K562 (cell line): Measurements from ENCODE around the gene NOL8. TPM values are rescaled to one million over a fixed set of nuclear protein-coding genes. Genes with fewer than 3 reads are reported as not detected.

Experiments
- ATAC-seq: fragments of 200-7000 bp; cut with Tn5 transposase; 3 replicates; pipeline ENCODE4 v1.9.1; 2020; ENCODE audit warnings: moderate library complexity
- BruUV-seq: library from RNA; stranded (reverse); fragments of 400-500 nt; replicated peaks from 2 replicates; lab custom pipeline; 2021; lab: Mats Ljungman, UMichigan
- CTCF ChIA-PET: fragments of 300-600 bp; formaldehyde crosslinking; extraction: SDS; loops from one replicate; lab custom pipeline; 2021; ENCODE audit warnings: low intra/inter-chr PET ratio; lab: Yijun Ruan, JAX
- POLR2A ChIA-PET: fragments of 300-600, 350-650 bp; sonication (Branson Sonifier 250); formaldehyde crosslinking; extraction: SDS; loops from one replicate; lab custom pipeline; 2021; ENCODE audit warnings: antibody characterized with exemption, inconsistent platforms; lab: Yijun Ruan, JAX
- DNase-seq, 4 experiments: peaks; one replicate each; pipeline versions ENCODE4 v3.0.0 to v3.0.0-alpha.2; 2011 to 2018; ENCODE audit warnings: low spot score in 3 of 4, mixed read lengths in 3 of 4; ENCODE audit errors: extremely low read depth in 1 of 4
- FAIRE-seq: peaks from 2 replicates; lab custom pipeline; 2011; peaks lifted over from hg19 to GRCh38; lab: Jason Lieb, UNC
- H2AFZ ChIP-seq: 2 replicates; pipeline ENCODE4 v1.6.0; 2011; ENCODE audit warnings: low read depth, low read length, control low read depth, inconsistent platforms
- H3K27ac ChIP-seq: fragments of 200-600 bp; 3 replicates; pipeline ENCODE4 v1.8.0; 2011; ENCODE audit warnings: low read depth, mild to moderate bottlenecking, control low read depth, inconsistent platforms, low read length, moderate library complexity, mixed read lengths; ENCODE audit errors: extremely low read depth
- H3K27me3 ChIP-seq, 2 experiments: fragments of 300-600 bp in 1 of 2; 2 replicates in 1 of 2; 3 replicates in 1 of 2; pipeline versions ENCODE4 v1.6.0 to v1.8.0; 2011; ENCODE audit warnings: inconsistent platforms in 2 of 2, low read length in 2 of 2, mild to moderate bottlenecking in 1 of 2, mixed read lengths in 1 of 2, moderate library complexity in 1 of 2; ENCODE audit not compliant: control insufficient read depth in 2 of 2, insufficient read depth in 2 of 2
- H3K36me3 ChIP-seq: fragments of 300-600 bp; 3 replicates; pipeline ENCODE4 v1.8.0; 2011; ENCODE audit warnings: mild to moderate bottlenecking, low read length, inconsistent platforms; ENCODE audit not compliant: control insufficient read depth, insufficient read depth
- H3K4me1 ChIP-seq, 2 experiments: fragments of 200-600 bp in 1 of 2; replicated peaks in 1 of 2; 2 replicates in 1 of 2; 3 replicates in 1 of 2; pipeline versions ENCODE4 v1.5.1 to v1.8.0; 2011; ENCODE audit warnings: inconsistent platforms in 2 of 2, low read length in 2 of 2, mild to moderate bottlenecking in 1 of 2, mixed read lengths in 1 of 2, moderate library complexity in 1 of 2; ENCODE audit not compliant: control insufficient read depth in 2 of 2, insufficient read depth in 2 of 2
- H3K4me2 ChIP-seq: 2 replicates; pipeline ENCODE4 v1.6.1; 2011; ENCODE audit warnings: low read length, control low read depth, inconsistent platforms, mixed read lengths; ENCODE audit not compliant: insufficient read depth
- H3K4me3 ChIP-seq: fragments of 200-600 bp; sonication (generic), shearing (Covaris generic); 2 replicates; pipeline ENCODE4 v1.5.1; 2016; ENCODE audit warnings: control low read depth, inconsistent platforms
- H3K79me2 ChIP-seq: fragments of 200-600 bp; 3 replicates; pipeline ENCODE4 v1.8.0; 2011; ENCODE audit warnings: low read length, inconsistent platforms; ENCODE audit not compliant: control insufficient read depth, insufficient read depth
- H3K9ac ChIP-seq, 2 experiments: 2 replicates each; pipeline versions ENCODE4 v1.6.0 to v1.6.1; 2011; ENCODE audit warnings: low read depth in 2 of 2, low read length in 2 of 2, control low read depth in 1 of 2, inconsistent platforms in 1 of 2, mild to moderate bottlenecking in 1 of 2, mixed read lengths in 1 of 2; ENCODE audit not compliant: insufficient read depth in 1 of 2
- H3K9me1 ChIP-seq: one replicate; pipeline ENCODE4 v1.6.0; 2011; ENCODE audit warnings: inconsistent platforms, mild to moderate bottlenecking, low read length, moderate library complexity; ENCODE audit not compliant: control insufficient read depth, insufficient read depth
- H3K9me3 ChIP-seq: replicated peaks from 2 replicates; pipeline ENCODE4 v1.5.1; 2011; ENCODE audit warnings: low read depth, low read length, inconsistent platforms; ENCODE audit not compliant: control insufficient read depth, insufficient read depth
- H4K20me1 ChIP-seq: replicated peaks from 2 replicates; pipeline ENCODE4 v1.6.1; 2011; ENCODE audit warnings: low read length, inconsistent platforms, mixed read lengths; ENCODE audit not compliant: control insufficient read depth, insufficient read depth
- ARID3A ChIP-seq: IDR thresholded peaks from 2 replicates; pipeline ENCODE4 v1.6.1; 2012; ENCODE audit warnings: low read depth, low read length, improper control_type of control experiment, borderline replicate concordance
- POLR2A ChIP-seq: fragments of 450-650 bp; conservative IDR thresholded peaks from 2 replicates; pipeline ENCODE4 v1.6.1; 2016
- SP2 ChIP-seq: IDR thresholded peaks from 2 replicates; pipeline ENCODE4 v1.6.1; 2011; ENCODE audit warnings: mild to moderate bottlenecking, low read depth, low read length, moderate library complexity; ENCODE audit not compliant: poor library complexity, severe bottlenecking; ENCODE audit errors: extremely low read depth
- WGBS: fragments of 100-300 bp; shearing (Covaris generic); methylation state at CpG from one replicate; pipeline ENCODE4 v1.1.6; 2016; ENCODE audit warnings: low coverage, mixed read lengths; ENCODE audit not compliant: insufficient coverage; ENCODE audit errors: missing lambda C conversion rate; 5-methylcytosine and 5-hydroxymethylcytosine counted together
- in situ Hi-C: fragments of 300-500 bp; cut with MboI; formaldehyde crosslinking; loops from 4 replicates; pipeline ENCODE4 v1.15.0; 2018; ENCODE audit warnings: inconsistent platforms, mixed read lengths
- intact Hi-C: fragments of 100-400 bp; cut with micrococcal nuclease; formaldehyde crosslinking; loops from 2 replicates; pipeline ENCODE4 v1.14.2; 2022
- polyA plus RNA-seq, 8 experiments: library from polyadenylated mRNA; depleted of rRNA in 4 of 8; stranded (reverse) in 5 of 8; unstranded in 3 of 8; fragments of >200 nt; fragmentation: Nextera tagmentation in 2 of 8; fragmentation: Illumina TruSeq in 1 of 8; extraction: Ambion mirVana in 2 of 8; extraction: Trizol in 1 of 8; gene quantifications; 2 replicates each; pipeline versions ENCODE4 v1.2.1 to v1.2.3, GENCODE V29; 2011 to 2014; ENCODE audit warnings: inconsistent platforms in 1 of 8, missing spikeins in 1 of 8
- total RNA-seq, 7 experiments: library from RNA; depleted of rRNA in 6 of 7; stranded (reverse); fragments of >200 nt in 6 of 7; fragmentation: Illumina TruSeq in 2 of 7; extraction: Trizol in 2 of 7; gene quantifications; 2 replicates each; pipeline versions ENCODE4 v1.2.1 to v1.2.3, GENCODE V29; 2011 to 2021; ENCODE audit warnings: low replicate concordance in 1 of 7

NOL8 gene
- total and polyA plus RNA-seq, 9 of the 15 experiments (the other 6 are each of a cell fraction or from before 2014, with no cell fraction given): 51.3 to 91.5 (median 58.7) TPM

- Histone ChIP-seq H3K4me3 (no peak overlapping the region), H3K9ac (no peak overlapping the region), H3K4me1 (no peaks in the 10 kb centered on the region), H3K4me2 (no peak overlapping the region), H4K20me1 (peaks cover 12% of the 10 kb centered on the region; the same call in 1 of the 2 replicates)
- WGBS: 100% methylated on average over 2 of the region's 2 CpGs
- CTCF ChIA-PET: no interaction called here
- FAIRE-seq (no peak), DNase-seq (no peak)
- TF ChIP-seq POLR2A (peak; percentile 37; the same call in 1 of the 2 replicates), SP2 (no peak), ARID3A (no peak)
- TF ChIP-seq, all 486 proteins: peak for 1
- Histone ChIP-seq H3K9me3 (no peaks in the 10 kb centered on the region), H3K27ac (no peak overlapping the region), H3K9me1 (no peaks in the 10 kb centered on the region), H3K27me3 (no peaks in the 10 kb centered on the region), H3K36me3 (peaks cover 97% of the 10 kb centered on the region), H2AFZ (no peak overlapping the region), H3K79me2 (no peaks in the 10 kb centered on the region)
- BruUV-seq: no TSS peak
- POLR2A ChIA-PET: interaction anchor here (1.1 kb wide), 1 partner anchor 9 kb away, joined by 3 read pairs; no protein-coding TSS in a partner anchor
- in situ Hi-C loops (no loop called here), intact Hi-C loops (no loop called here)
- no peak for ATAC-seq
Observed at GRCh38 chr9:92257327-92257726, 67.8 kb downstream of the NOL8 start.
